GM23338 (cell line): ENCODE results near the gene PTOV1. TPM values are rescaled to one million over a fixed set of nuclear protein-coding genes. Genes with fewer than 3 reads are reported as not detected.

Experiments
- ATAC-seq: fragments of 200-7000 bp; cut with Tn5 transposase; 3 replicates; pipeline ENCODE4 v1.9.1; 2020
- DNase-seq: peaks from one replicate; pipeline ENCODE4 v3.0.0-alpha.2; 2015; ENCODE audit warnings: low spot score
- H2AFZ ChIP-seq: fragments of 200-600 bp; sonication (generic); 2 replicates; pipeline ENCODE4 v1.8.0; 2016; ENCODE audit warnings: antibody characterized with exemption, mild to moderate bottlenecking, moderate library complexity
- H3F3A ChIP-seq: fragments of 200-600 bp; sonication (generic); replicated peaks from 2 replicates; pipeline ENCODE4 v1.8.0; 2017; ENCODE audit warnings: antibody characterized with exemption, mixed run types, low read depth
- H3K27ac ChIP-seq: fragments of 200-600 bp; sonication (generic); 2 replicates; pipeline ENCODE4 v1.6.1; 2016; ENCODE audit warnings: low read depth
- H3K27me3 ChIP-seq: fragments of 200-600 bp; sonication (generic); 2 replicates; pipeline ENCODE4 v1.8.0; 2016; ENCODE audit warnings: mild to moderate bottlenecking, mixed run types, moderate library complexity; ENCODE audit not compliant: insufficient read depth
- H3K36me3 ChIP-seq: fragments of 200-600 bp; sonication (generic); 2 replicates; pipeline ENCODE4 v1.8.0; 2016; ENCODE audit warnings: mild to moderate bottlenecking; ENCODE audit not compliant: insufficient read depth
- H3K4me1 ChIP-seq: fragments of 200-600 bp; sonication (generic); 2 replicates; pipeline ENCODE4 v1.8.0; 2016; ENCODE audit warnings: mild to moderate bottlenecking, moderate library complexity; ENCODE audit not compliant: insufficient read depth
- H3K4me2 ChIP-seq: fragments of 200-600 bp; sonication (generic); 2 replicates; pipeline ENCODE4 v1.7.1; 2017; ENCODE audit warnings: mixed run types
- H3K4me3 ChIP-seq: fragments of 200-600 bp; sonication (generic); 2 replicates; pipeline ENCODE4 v1.6.1; 2016; ENCODE audit warnings: mixed run types
- H3K79me2 ChIP-seq: fragments of 200-600 bp; sonication (generic); replicated peaks from 2 replicates; pipeline ENCODE4 v1.8.0; 2017; ENCODE audit warnings: mild to moderate bottlenecking; ENCODE audit not compliant: insufficient read depth
- H3K9me2 ChIP-seq: fragments of 200-600 bp; sonication (generic); 2 replicates; pipeline ENCODE4 v1.8.0; 2017; ENCODE audit not compliant: insufficient read depth
- H4K20me1 ChIP-seq: fragments of 200-600 bp; sonication (generic); replicated peaks from 2 replicates; pipeline ENCODE4 v1.8.0; 2017; ENCODE audit warnings: mild to moderate bottlenecking; ENCODE audit not compliant: insufficient read depth
- H3K27ac Mint-ChIP-seq: 2 replicates; pipeline ENCODE4 v1.8.0; 2020; ENCODE audit warnings: inconsistent platforms, mild to moderate bottlenecking, moderate library complexity, mixed read lengths
- H3K27me3 Mint-ChIP-seq: 3 replicates; pipeline ENCODE4 v1.8.0; 2022; ENCODE audit warnings: low read depth, mild to moderate bottlenecking, moderate library complexity, mixed read lengths, inconsistent platforms; ENCODE audit not compliant: insufficient read depth, poor library complexity
- H3K36me3 Mint-ChIP-seq: 3 replicates; pipeline ENCODE4 v1.8.0; 2021; ENCODE audit warnings: low read depth, mild to moderate bottlenecking, inconsistent platforms, moderate library complexity, mixed read lengths
- H3K4me1 Mint-ChIP-seq: 3 replicates; pipeline ENCODE4 v1.8.0; 2020; ENCODE audit warnings: mild to moderate bottlenecking, inconsistent platforms, mixed read lengths
- H3K4me3 Mint-ChIP-seq: 3 replicates; pipeline ENCODE4 v1.8.0; 2021; ENCODE audit warnings: moderate library complexity, mild to moderate bottlenecking, inconsistent platforms, mixed read lengths
- H3K9me3 Mint-ChIP-seq: 3 replicates; pipeline ENCODE4 v1.8.0; 2020; ENCODE audit warnings: moderate library complexity, mild to moderate bottlenecking, inconsistent platforms, mixed read lengths
- CTCF ChIP-seq, 2 experiments: fragments of 200-600 bp in 1 of 2; sonication (generic) in 1 of 2; conservative IDR thresholded peaks; 2 replicates each; pipeline versions ENCODE4 v1.5.1 to v1.6.1; 2016 to 2017; ENCODE audit warnings: antibody characterized with exemption in 2 of 2, low read depth in 2 of 2, mild to moderate bottlenecking in 2 of 2, moderate library complexity in 1 of 2
- ETS1 ChIP-seq: IDR thresholded peaks from 2 replicates; pipeline ENCODE4 v1.6.1; 2016; ENCODE audit warnings: antibody characterized with exemption
- EZH2phosphoT487 ChIP-seq: fragments of 200-600 bp; sonication (generic); IDR thresholded peaks from one replicate; pipeline ENCODE4 v1.8.1; 2018; ENCODE audit warnings: antibody characterized with exemption; ENCODE audit not compliant: unreplicated experiment
- JUNB ChIP-seq: IDR thresholded peaks from one replicate; pipeline ENCODE4 v1.6.1; 2016; ENCODE audit warnings: antibody characterized with exemption; ENCODE audit not compliant: unreplicated experiment
- POLR2AphosphoS5 ChIP-seq: IDR thresholded peaks from 2 replicates; pipeline ENCODE4 v1.6.1; 2016; ENCODE audit warnings: antibody characterized with exemption, low read depth
- STAT1 ChIP-seq: IDR thresholded peaks from one replicate; pipeline ENCODE4 v1.6.1; 2016; ENCODE audit warnings: antibody characterized with exemption; ENCODE audit not compliant: unreplicated experiment
- polyA plus RNA-seq: library from polyadenylated mRNA; unstranded; fragments of >200 nt; fragmentation: Nextera tagmentation; extraction: Ambion mirVana; gene quantifications from 2 replicates; pipeline ENCODE4 v1.2.1, GENCODE V29; 2016
- total RNA-seq: library from RNA; depleted of rRNA; stranded (reverse); fragments of >200 nt; shearing (Covaris generic); gene quantifications from 2 replicates; pipeline ENCODE4 v1.2.3, GENCODE V29; 2014

The PTOV1 gene
- total and polyA plus RNA-seq, 2 experiments from 2014 or later = 188 to 209 TPM

GRCh38 chr19:49884109-49884508, 33.1 kb downstream of the PTOV1 start:
- Histone ChIP-seq H4K20me1 (peaks cover 8% of the 10 kb centered on the region), H3K79me2 (peaks cover 11% of the 10 kb centered on the region), H3F3A (peaks cover 18% of the 10 kb centered on the region; the same call in 1 of the 2 replicates), H3K36me3 (peaks cover 36% of the 10 kb centered on the region), H3K9me2 (no peaks in the 10 kb centered on the region), H3K27ac (no peak overlapping the region), H2AFZ (no peak overlapping the region), H3K4me2 (no peak overlapping the region), H3K4me3 (no peak overlapping the region), H3K27me3 (no peaks in the 10 kb centered on the region), H3K4me1 (peaks cover 2% of the 10 kb centered on the region; the same call in 1 of the 2 replicates)
- TF ChIP-seq ETS1 = no peak
- no peak for TF ChIP-seq STAT1
- TF ChIP-seq EZH2phosphoT487 = no peak
- no peak for TF ChIP-seq JUNB
- no peak for TF ChIP-seq POLR2AphosphoS5
- TF ChIP-seq CTCF (conservative IDR thresholded peaks at IDR 0.05; ENCODE audit: low read depth in 2 of 2) = no peak
- peaks cover 69% of the 10 kb centered on the region for H3K36me3 Mint-ChIP-seq
- no peak for ATAC-seq
- no peak overlapping the region for H3K4me3 Mint-ChIP-seq
- H3K27ac Mint-ChIP-seq = no peak overlapping the region
- H3K4me1 Mint-ChIP-seq = peaks cover 5% of the 10 kb centered on the region; the same call in 2 of the 3 replicates
- peaks cover 8% of the 10 kb centered on the region; the same call in 2 of the 3 replicates for H3K9me3 Mint-ChIP-seq
- DNase-seq = no peak
- peaks cover 13% of the 10 kb centered on the region for H3K27me3 Mint-ChIP-seq

GRCh38 chr19:49884760-49885159, 33.8 kb downstream of the PTOV1 start:
- Histone ChIP-seq H3F3A (peaks cover 21% of the 10 kb centered on the region; the same call in 1 of the 2 replicates), H3K4me2 (no peak overlapping the region), H3K4me1 (no peaks in the 10 kb centered on the region; the same call in 1 of the 2 replicates), H3K36me3 (peaks cover 30% of the 10 kb centered on the region), H3K9me2 (no peaks in the 10 kb centered on the region), H2AFZ (no peak overlapping the region), H3K27ac (no peak overlapping the region), H3K4me3 (no peak overlapping the region), H4K20me1 (peaks cover 8% of the 10 kb centered on the region), H3K79me2 (peaks cover 5% of the 10 kb centered on the region), H3K27me3 (0 out of 2 replicates have a peak, but pooled peaks cover 3% of the 10 kb centered on the region)
- no peak for TF ChIP-seq STAT1
- Mint-ChIP-seq H3K4me1 (0 out of 3 replicates have a peak, but pooled peaks cover 4% of the 10 kb centered on the region), H3K36me3 (peaks cover 71% of the 10 kb centered on the region), H3K27ac (peak overlapping the region; percentile 73), H3K4me3 (no peak overlapping the region), H3K27me3 (peaks cover 18% of the 10 kb centered on the region), H3K9me3 (peaks cover 8% of the 10 kb centered on the region; the same call in 2 of the 3 replicates)
- DNase-seq (no peak), ATAC-seq (no peak)
